ENCODE data around the gene B4GALT7. TPM values are rescaled to one million over a fixed set of nuclear protein-coding genes. Genes with fewer than 3 reads are reported as not detected.
"Not testable (repeated sequence)": the region's sequence is repeated elsewhere in the genome, so short reads cannot be mapped to it uniquely, and the experiment has no call there.

The B4GALT7 gene
- polyA plus RNA-seq, 1 donor, result 22.5 TPM

DNA sequence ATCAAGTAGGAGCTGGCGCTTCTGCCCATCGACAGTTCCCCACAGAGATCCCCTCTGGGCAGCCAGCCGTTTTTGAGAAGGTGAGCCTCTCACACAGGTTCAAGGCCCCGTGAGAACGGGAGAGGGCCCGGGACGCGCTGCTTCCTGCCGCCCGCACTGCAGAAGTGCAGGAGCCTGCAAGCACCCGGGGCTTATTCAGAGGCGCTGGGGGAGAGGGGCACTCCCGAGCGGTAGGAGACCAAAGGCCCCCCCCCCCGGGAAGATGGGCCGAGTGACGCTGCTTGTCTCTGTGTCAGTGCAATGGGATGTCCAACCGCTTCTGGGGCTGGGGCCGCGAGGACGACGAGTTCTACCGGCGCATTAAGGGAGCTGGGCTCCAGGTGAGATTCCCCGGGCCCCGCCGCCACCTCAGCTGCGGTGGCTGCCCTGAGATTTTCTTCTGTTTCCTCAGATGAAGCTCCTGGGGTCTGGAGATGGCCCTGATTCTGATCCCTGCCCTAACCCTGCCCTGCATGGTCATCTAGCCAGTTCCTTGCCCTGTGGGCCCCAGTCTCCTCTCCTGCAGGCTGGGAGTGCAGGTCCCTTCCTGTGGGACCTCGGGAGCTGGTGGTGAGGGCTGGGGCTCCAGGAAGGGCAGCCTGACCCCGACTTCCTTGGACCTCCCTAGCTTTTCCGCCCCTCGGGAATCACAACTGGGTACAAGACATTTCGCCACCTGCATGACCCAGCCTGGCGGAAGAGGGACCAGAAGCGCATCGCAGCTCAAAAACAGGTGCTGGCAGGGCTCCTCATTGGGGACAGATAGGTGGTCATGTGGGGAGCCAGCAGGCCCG lies 8.5 kb downstream of the B4GALT7 start:
- DNase-seq, result no peak

GRCh38 chr5:177609076-177610059 lies 9.4 kb downstream of the B4GALT7 start:
- Histone ChIP-seq H3K4me1 (ENCODE audit: control insufficient read depth, insufficient read depth, low read length) (peaks cover 6% of the 10 kb centered on the region), H3K9me3 (ENCODE audit: control insufficient read depth, low read depth, low read length) (no peaks in the 10 kb centered on the region), H3K36me3 (ENCODE audit: control insufficient read depth, insufficient read depth, low read length) (peaks cover 33% of the 10 kb centered on the region), H3K4me3 (ENCODE audit: low read length) (no peak overlapping the region), H3K27ac (ENCODE audit: low read length) (no peak overlapping the region), H3K27me3 (ENCODE audit: control insufficient read depth, insufficient read depth, low read length) (no peaks in the 10 kb centered on the region)
- WGBS (ENCODE audit: insufficient coverage, low lambda C conversion rate), result no CpG with 5 or more reads among the region's 21 CpGs
- no peak for DNase-seq

More for the DNA sequence above, 8.5 kb downstream of the B4GALT7 start:
- no peak overlapping the region for H3K4me3 ChIP-seq (ENCODE audit: low read length)
- no peaks in the 10 kb centered on the region for H3K9me3 ChIP-seq (ENCODE audit: control insufficient read depth, low read depth, low read length)
- peaks cover 6% of the 10 kb centered on the region for H3K4me1 ChIP-seq (ENCODE audit: control insufficient read depth, insufficient read depth, low read length)
- no peak overlapping the region for H3K27ac ChIP-seq (ENCODE audit: low read length)
- peaks cover 33% of the 10 kb centered on the region for H3K36me3 ChIP-seq (ENCODE audit: control insufficient read depth, insufficient read depth, low read length)
- no peaks in the 10 kb centered on the region for H3K27me3 ChIP-seq (ENCODE audit: control insufficient read depth, insufficient read depth, low read length)
- WGBS (ENCODE audit: insufficient coverage, low lambda C conversion rate), result 100% methylated on average over 2 of the region's 37 CpGs

GRCh38 chr5:177610131-177610769 lies 10.3 kb downstream of the B4GALT7 start:
- Histone ChIP-seq H3K27ac (ENCODE audit: low read length) (no peak overlapping the region), H3K4me3 (ENCODE audit: low read length) (no peak overlapping the region), H3K36me3 (ENCODE audit: control insufficient read depth, insufficient read depth, low read length) (peaks cover 26% of the 10 kb centered on the region), H3K27me3 (ENCODE audit: control insufficient read depth, insufficient read depth, low read length) (no peaks in the 10 kb centered on the region), H3K4me1 (ENCODE audit: control insufficient read depth, insufficient read depth, low read length) (peaks cover 6% of the 10 kb centered on the region), H3K9me3 (ENCODE audit: control insufficient read depth, low read depth, low read length) (no peaks in the 10 kb centered on the region)
- DNase-seq, result no peak
- no CpG with 5 or more reads among the region's 13 CpGs for WGBS (ENCODE audit: insufficient coverage, low lambda C conversion rate)

DNA sequence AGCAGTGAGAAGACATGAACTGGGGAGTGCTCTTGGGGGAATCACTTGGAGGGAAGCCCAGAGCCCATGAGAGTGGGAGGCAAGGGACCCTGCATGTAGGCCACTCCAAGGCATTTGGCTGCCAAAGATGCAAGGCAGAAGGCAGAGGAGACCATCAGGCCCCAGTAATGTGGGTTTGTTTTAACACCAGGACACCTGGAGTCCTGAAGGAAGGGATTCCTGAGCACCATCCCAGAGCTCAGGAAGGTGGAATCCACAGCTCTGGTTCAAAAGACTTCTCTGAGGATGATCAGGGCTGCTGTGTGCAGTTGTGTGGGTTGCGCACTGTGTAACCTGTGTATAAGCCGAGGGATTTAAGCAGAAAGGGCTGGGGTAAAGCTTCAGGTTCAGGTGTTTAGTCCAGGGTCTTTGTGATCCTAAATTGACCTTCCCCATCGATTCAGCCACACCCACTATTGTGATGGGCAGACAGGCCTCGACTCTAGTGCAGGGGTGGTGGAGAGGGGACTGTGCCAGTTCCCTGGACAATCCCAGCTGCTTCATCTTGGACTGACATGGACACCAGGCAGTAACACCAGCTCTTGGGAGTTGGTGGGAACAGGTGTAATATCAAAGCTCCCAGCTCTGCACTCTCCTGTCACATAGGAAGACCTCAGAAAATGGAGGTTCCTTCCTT lies 11.0 kb downstream of the B4GALT7 start:
- no peaks in the 10 kb centered on the region for H3K27me3 ChIP-seq (ENCODE audit: control insufficient read depth, insufficient read depth, low read length)
- H3K4me3 ChIP-seq (ENCODE audit: low read length), result no peak overlapping the region
- H3K4me1 ChIP-seq (ENCODE audit: control insufficient read depth, insufficient read depth, low read length), result peaks cover 6% of the 10 kb centered on the region
- no peak for DNase-seq
- H3K27ac ChIP-seq (ENCODE audit: low read length), result no peak overlapping the region
- WGBS (ENCODE audit: insufficient coverage, low lambda C conversion rate), result no CpG with 5 or more reads among the region's 4 CpGs
- H3K9me3 ChIP-seq (ENCODE audit: control insufficient read depth, low read depth, low read length), result no peaks in the 10 kb centered on the region
- peaks cover 20% of the 10 kb centered on the region for H3K36me3 ChIP-seq (ENCODE audit: control insufficient read depth, insufficient read depth, low read length)

GRCh38 chr5:177611446-177612214 lies 11.7 kb downstream of the B4GALT7 start:
- Histone ChIP-seq H3K4me3 (ENCODE audit: low read length) (no peak overlapping the region), H3K27me3 (ENCODE audit: control insufficient read depth, insufficient read depth, low read length) (no peaks in the 10 kb centered on the region), H3K9me3 (ENCODE audit: control insufficient read depth, low read depth, low read length) (no peaks in the 10 kb centered on the region), H3K4me1 (ENCODE audit: control insufficient read depth, insufficient read depth, low read length) (peaks cover 6% of the 10 kb centered on the region), H3K36me3 (ENCODE audit: control insufficient read depth, insufficient read depth, low read length) (peaks cover 20% of the 10 kb centered on the region), H3K27ac (ENCODE audit: low read length) (no peak overlapping the region)
- WGBS (ENCODE audit: insufficient coverage, low lambda C conversion rate), result no CpG with 5 or more reads among the region's 15 CpGs
- DNase-seq, result no peak

DNA sequence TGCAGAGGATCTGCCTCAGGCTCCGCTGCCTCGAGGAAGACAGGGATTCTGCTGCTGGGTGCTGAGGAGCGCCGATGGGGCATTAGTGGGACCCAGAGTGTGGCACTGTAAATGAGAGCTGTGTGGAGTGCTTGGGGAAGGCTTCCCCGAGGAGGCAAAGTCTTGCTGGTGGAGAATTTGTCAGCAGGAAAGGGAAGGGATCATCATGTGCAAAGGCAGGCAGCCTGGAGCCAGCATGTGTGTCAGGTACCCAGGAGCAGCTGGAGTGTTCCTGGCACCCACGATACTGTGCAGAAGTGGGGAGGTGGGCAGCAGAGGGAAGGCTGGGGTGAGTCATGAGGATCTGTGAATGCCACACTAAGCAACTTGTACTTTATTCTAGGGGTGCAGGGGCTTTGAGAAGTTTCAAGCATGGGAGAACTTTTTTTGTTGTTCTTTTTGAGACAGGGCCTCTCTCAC lies 12.3 kb downstream of the B4GALT7 start:
- peaks cover 20% of the 10 kb centered on the region for H3K36me3 ChIP-seq (ENCODE audit: control insufficient read depth, insufficient read depth, low read length)
- no peaks in the 10 kb centered on the region for H3K9me3 ChIP-seq (ENCODE audit: control insufficient read depth, low read depth, low read length)
- H3K27me3 ChIP-seq (ENCODE audit: control insufficient read depth, insufficient read depth, low read length), result no peaks in the 10 kb centered on the region
- no peak overlapping the region for H3K4me3 ChIP-seq (ENCODE audit: low read length)
- H3K27ac ChIP-seq (ENCODE audit: low read length), result no peak overlapping the region
- no peak for DNase-seq
- no CpG with 5 or more reads among the region's 6 CpGs for WGBS (ENCODE audit: insufficient coverage, low lambda C conversion rate)
- H3K4me1 ChIP-seq (ENCODE audit: control insufficient read depth, insufficient read depth, low read length), result peaks cover under 1% of the 10 kb centered on the region

DNA sequence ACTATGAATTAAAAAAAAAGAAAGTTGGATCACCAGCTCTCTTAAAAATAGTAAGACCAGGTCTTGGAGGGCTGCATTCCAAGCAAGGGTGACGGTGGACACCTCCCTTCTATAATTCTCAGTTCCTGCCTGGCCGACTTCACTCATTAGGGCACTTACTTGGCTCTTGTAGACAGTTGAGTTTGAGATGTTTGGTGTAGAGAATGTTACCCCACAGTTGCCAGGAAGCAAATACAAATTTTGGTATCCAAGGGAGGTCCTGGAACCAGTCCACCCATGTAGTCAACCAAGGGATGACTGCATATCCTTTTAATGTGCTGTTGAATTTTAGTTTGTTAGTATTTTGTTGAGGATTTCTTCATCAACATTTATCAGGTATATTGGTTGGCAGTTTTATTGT lies 20.6 kb downstream of the B4GALT7 start:
- DNase-seq, result no peak
- Histone ChIP-seq H3K27ac (ENCODE audit: low read length) (no peak overlapping the region), H3K36me3 (ENCODE audit: control insufficient read depth, insufficient read depth, low read length) (peaks cover 27% of the 10 kb centered on the region), H3K9me3 (ENCODE audit: control insufficient read depth, low read depth, low read length) (no peaks in the 10 kb centered on the region), H3K4me3 (ENCODE audit: low read length) (no peak overlapping the region), H3K4me1 (ENCODE audit: control insufficient read depth, insufficient read depth, low read length) (no peaks in the 10 kb centered on the region), H3K27me3 (ENCODE audit: control insufficient read depth, insufficient read depth, low read length) (no peaks in the 10 kb centered on the region)
- no CpG with 5 or more reads among the region's 2 CpGs for WGBS (ENCODE audit: insufficient coverage, low lambda C conversion rate)

DNA sequence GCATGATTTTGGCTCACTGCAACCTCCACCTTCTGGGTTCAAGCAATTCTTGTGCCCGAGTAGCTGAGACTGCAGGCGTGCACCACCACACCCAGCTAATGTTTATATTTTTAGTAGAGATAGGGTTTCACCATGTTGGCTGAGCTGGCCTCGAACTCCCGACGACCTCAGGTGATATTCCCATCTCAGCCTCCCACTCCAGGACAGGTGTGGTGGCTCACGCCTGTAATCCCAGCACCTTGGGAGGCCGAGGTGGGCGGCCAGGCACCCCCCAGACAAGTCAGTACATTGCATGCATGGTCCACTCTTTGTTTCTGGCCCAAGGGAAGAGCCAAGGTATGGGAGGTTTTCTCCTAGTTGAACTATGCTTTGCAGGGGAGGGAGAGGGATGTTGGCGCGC lies 24.2 kb downstream of the B4GALT7 start:
- H3K27ac ChIP-seq (ENCODE audit: low read length); DNase-seq; H3K4me1 ChIP-seq (ENCODE audit: control insufficient read depth, insufficient read depth, low read length); H3K4me3 ChIP-seq (ENCODE audit: low read length); H3K27me3 ChIP-seq (ENCODE audit: control insufficient read depth, insufficient read depth, low read length); H3K9me3 ChIP-seq (ENCODE audit: control insufficient read depth, low read depth, low read length): not testable (repeated sequence)
- WGBS (ENCODE audit: insufficient coverage, low lambda C conversion rate), result no CpG with 5 or more reads among the region's 10 CpGs
- peaks cover 16% of the 10 kb centered on the region for H3K36me3 ChIP-seq (ENCODE audit: control insufficient read depth, insufficient read depth, low read length)

- not testable (repeated sequence) for H3K4me3 ChIP-seq (ENCODE audit: low read length); H3K9me3 ChIP-seq (ENCODE audit: control insufficient read depth, low read depth, low read length); H3K27me3 ChIP-seq (ENCODE audit: control insufficient read depth, insufficient read depth, low read length); DNase-seq; H3K27ac ChIP-seq (ENCODE audit: low read length); H3K4me1 ChIP-seq (ENCODE audit: control insufficient read depth, insufficient read depth, low read length); H3K36me3 ChIP-seq (ENCODE audit: control insufficient read depth, insufficient read depth, low read length)
Observed at GRCh38 chr5:177630186-177630585, 30.3 kb downstream of the B4GALT7 start.

All from large intestine (tissue), 3 donors.